Parathyroid adenoma (tissue), 2 donors: Measurements from ENCODE around the gene C20orf144.

Experiments used
- H2AFZ ChIP-seq: fragments of 300-600 bp; sonication (generic); one replicate; pipeline ENCODE4 v1.7.0; 2017; ENCODE audit warnings: antibody characterized with exemption, mild to moderate bottlenecking
- H3K27ac ChIP-seq: fragments of 300-600 bp; sonication (generic); one replicate; pipeline ENCODE4 v1.7.0; 2017
- H3K27me3 ChIP-seq: fragments of 300-600 bp; sonication (generic); one replicate; pipeline ENCODE4 v1.7.0; 2017; ENCODE audit warnings: low read length; ENCODE audit not compliant: control insufficient read depth, insufficient read depth
- H3K36me3 ChIP-seq: fragments of 300-600 bp; sonication (generic); one replicate; pipeline ENCODE4 v1.7.0; 2017; ENCODE audit warnings: low read length; ENCODE audit not compliant: control insufficient read depth, insufficient read depth
- H3K4me1 ChIP-seq: fragments of 300-600 bp; sonication (generic); one replicate; pipeline ENCODE4 v1.7.0; 2017; ENCODE audit warnings: control low read depth
- H3K4me2 ChIP-seq: fragments of 300-600 bp; sonication (generic); one replicate; pipeline ENCODE4 v1.7.0; 2017; ENCODE audit warnings: low read length
- H3K4me3 ChIP-seq: fragments of 300-600 bp; sonication (generic); one replicate; pipeline ENCODE4 v1.7.0; 2017; ENCODE audit warnings: low read depth, low read length
- H3K79me2 ChIP-seq: fragments of 300-600 bp; sonication (generic); one replicate; pipeline ENCODE4 v1.7.0; 2017; ENCODE audit warnings: control low read depth
- H3K9ac ChIP-seq: fragments of 300-600 bp; sonication (generic); one replicate; pipeline ENCODE4 v1.7.0; 2017; ENCODE audit warnings: mild to moderate bottlenecking
- H3K9me3 ChIP-seq: fragments of 300-600 bp; sonication (generic); one replicate; pipeline ENCODE4 v1.7.0; 2017; ENCODE audit warnings: low read length; ENCODE audit not compliant: control insufficient read depth
- CTCF ChIP-seq: fragments of 300-600 bp; sonication (generic); IDR thresholded peaks from one replicate; pipeline ENCODE4 v1.7.0; 2017; ENCODE audit warnings: antibody characterized with exemption, mild to moderate bottlenecking
- donor health status: primary hyperparathyroidism.

The C20orf144 gene

GRCh38 chr20:33658929-33659328, 3.2 kb upstream of the C20orf144 start:
- Histone ChIP-seq H3K4me3 (no peak overlapping the region), H3K36me3 (no peaks in the 10 kb centered on the region), H3K27me3 (no peaks in the 10 kb centered on the region), H3K27ac (no peak overlapping the region), H3K4me2 (no peak overlapping the region), H2AFZ (no peak overlapping the region), H3K79me2 (no peaks in the 10 kb centered on the region), H3K9me3 (no peaks in the 10 kb centered on the region), H3K4me1 (peaks cover 10% of the 10 kb centered on the region), H3K9ac (no peak overlapping the region)
- no peak for TF ChIP-seq CTCF

- Histone ChIP-seq H3K4me3 (no peak overlapping the region), H2AFZ (no peak overlapping the region), H3K9me3 (no peaks in the 10 kb centered on the region), H3K79me2 (no peaks in the 10 kb centered on the region), H3K27me3 (no peaks in the 10 kb centered on the region), H3K4me1 (peaks cover 7% of the 10 kb centered on the region), H3K9ac (no peak overlapping the region), H3K4me2 (no peak overlapping the region), H3K27ac (no peak overlapping the region), H3K36me3 (no peaks in the 10 kb centered on the region)
- TF ChIP-seq CTCF, result no peak
Observed at GRCh38 chr20:33659341-33660034, 2.6 kb upstream of the C20orf144 start.

GRCh38 chr20:33660035-33660684, 2.0 kb upstream of the C20orf144 start:
- no peak overlapping the region for H3K4me3 ChIP-seq
- no peak overlapping the region for H3K4me2 ChIP-seq
- no peak for TF ChIP-seq CTCF
- H3K9me3 ChIP-seq, result no peaks in the 10 kb centered on the region
- no peaks in the 10 kb centered on the region for H3K36me3 ChIP-seq
- H3K27me3 ChIP-seq, result no peaks in the 10 kb centered on the region
- H2AFZ ChIP-seq, result no peak overlapping the region
- no peaks in the 10 kb centered on the region for H3K79me2 ChIP-seq
- no peak overlapping the region for H3K9ac ChIP-seq
- H3K4me1 ChIP-seq, result peaks cover 11% of the 10 kb centered on the region
- H3K27ac ChIP-seq, result no peak overlapping the region

GRCh38 chr20:33660685-33661058, 1.5 kb upstream of the C20orf144 start:
- Histone ChIP-seq H3K79me2 (no peaks in the 10 kb centered on the region), H3K4me3 (no peak overlapping the region), H3K9me3 (no peaks in the 10 kb centered on the region), H3K36me3 (no peaks in the 10 kb centered on the region), H3K9ac (no peak overlapping the region), H3K27me3 (no peaks in the 10 kb centered on the region), H3K27ac (no peak overlapping the region), H3K4me2 (no peak overlapping the region), H2AFZ (no peak overlapping the region), H3K4me1 (peaks cover 11% of the 10 kb centered on the region)
- no peak for TF ChIP-seq CTCF
